ENCODE results near the gene C6orf89. TPM values are rescaled to one million over a fixed set of nuclear protein-coding genes. Genes with fewer than 3 reads are reported as not detected.

C6orf89 gene
- total and polyA plus RNA-seq, 2 of the 13 experiments (the other 11 are each of a cell fraction or from before 2014, with no cell fraction given) = 22.1 to 32.2 TPM

DNA sequence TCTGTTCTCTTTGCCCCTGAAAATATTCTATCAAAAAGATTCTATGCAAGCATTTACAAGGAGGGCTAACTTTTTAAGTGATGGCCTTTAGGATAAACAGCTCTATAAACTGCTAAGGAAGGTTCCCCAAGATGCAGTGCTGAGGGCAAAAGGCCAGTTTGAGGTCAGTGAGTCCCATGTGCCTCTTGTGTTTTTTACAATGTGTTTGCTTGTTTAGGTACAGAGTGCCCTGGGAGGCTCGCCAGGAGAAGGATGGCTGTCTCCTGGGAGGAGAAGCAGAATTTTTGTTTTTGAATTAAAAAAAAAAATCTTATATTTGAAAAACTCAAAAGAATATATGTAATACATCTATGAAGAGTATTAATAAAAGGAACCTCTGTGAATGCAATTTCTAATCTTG, 87.4 kb downstream of the C6orf89 start:
- no peak overlapping the region for H2AFZ ChIP-seq (ENCODE audit: low read length)
- no peaks in the 10 kb centered on the region for H3K27me3 ChIP-seq (ENCODE audit: control insufficient read depth in 1 of 2, insufficient read depth in 2 of 2, low read length in 2 of 2)
- no peak overlapping the region for H3K27ac ChIP-seq (ENCODE audit: extremely low read length, insufficient read depth, low read length)
- intact Hi-C loops (cut with micrococcal nuclease; ENCODE audit: unreplicated experiment) (no loop called here), in situ Hi-C loops (cut with HindIII; ENCODE audit: extremely low pct_ligation_motif_present, low pct_unique_long_range_greater_than_20kb) (no loop called here)
- BruUV-seq (replicated peaks) = no TSS peak
- H3K4me2 ChIP-seq (ENCODE audit: low read depth, low read length) = no peak overlapping the region
- TF ChIP-seq ZNF263 (CRISPR knock-in tag; IDR thresholded peaks at IDR 0.05) (no peak), SOX5 (CRISPR knock-in tag; IDR thresholded peaks at IDR 0.05; ENCODE audit: borderline replicate concordance) (no peak), EZH2 (conservative IDR thresholded peaks at IDR 0.05; ENCODE audit: low read depth, low read length) (no peak), FOXP4 (CRISPR knock-in tag; IDR thresholded peaks at IDR 0.05) (no peak), ZBTB42 (CRISPR knock-in tag; IDR thresholded peaks at IDR 0.05) (no peak), ZFYVE20 (CRISPR knock-in tag; IDR thresholded peaks at IDR 0.05; ENCODE audit: borderline replicate concordance, low read depth) (no peak), ZNF3 (CRISPR knock-in tag; IDR thresholded peaks at IDR 0.05) (no peak), U2AF2 (IDR thresholded peaks at IDR 0.05; ENCODE audit: low read depth, low read length) (no peak), GLMP (CRISPR knock-in tag; IDR thresholded peaks at IDR 0.05; ENCODE audit: borderline replicate concordance) (no peak)
- TF ChIP-seq, protein P1, sequence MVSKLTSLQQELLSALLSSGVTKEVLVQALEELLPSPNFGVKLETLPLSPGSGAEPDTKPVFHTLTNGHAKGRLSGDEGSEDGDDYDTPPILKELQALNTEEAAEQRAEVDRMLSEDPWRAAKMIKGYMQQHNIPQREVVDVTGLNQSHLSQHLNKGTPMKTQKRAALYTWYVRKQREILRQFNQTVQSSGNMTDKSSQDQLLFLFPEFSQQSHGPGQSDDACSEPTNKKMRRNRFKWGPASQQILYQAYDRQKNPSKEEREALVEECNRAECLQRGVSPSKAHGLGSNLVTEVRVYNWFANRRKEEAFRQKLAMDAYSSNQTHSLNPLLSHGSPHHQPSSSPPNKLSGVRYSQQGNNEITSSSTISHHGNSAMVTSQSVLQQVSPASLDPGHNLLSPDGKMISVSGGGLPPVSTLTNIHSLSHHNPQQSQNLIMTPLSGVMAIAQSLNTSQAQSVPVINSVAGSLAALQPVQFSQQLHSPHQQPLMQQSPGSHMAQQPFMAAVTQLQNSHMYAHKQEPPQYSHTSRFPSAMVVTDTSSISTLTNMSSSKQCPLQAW (CRISPR knock-in tag; IDR thresholded peaks at IDR 0.05) = no peak
- no peak for DNase-seq (ENCODE audit: low spot score)
- H3K4me1 ChIP-seq (ENCODE audit: insufficient read depth, low read length) = no peaks in the 10 kb centered on the region
- 92% methylated on average over 1 of the region's 1 CpG for WGBS (ENCODE audit: low lambda C conversion rate)
- FAIRE-seq = no peak
- H4K20me1 ChIP-seq (ENCODE audit: insufficient read depth, low read length) = no peaks in the 10 kb centered on the region
- H3K9me3 ChIP-seq (ENCODE audit: low read length) = no peaks in the 10 kb centered on the region
- POLR2A ChIA-PET = no interaction called here
- H3K79me2 ChIP-seq (ENCODE audit: insufficient read depth, low read length) = no peaks in the 10 kb centered on the region
- peaks cover 82 to 98% of the 10 kb centered on the region in 2 experiments for H3K36me3 ChIP-seq (replicated peaks in 1 of 2; ENCODE audit: control insufficient read depth in 1 of 2, insufficient read depth in 2 of 2, low read length in 2 of 2)
- H3K4me3 ChIP-seq (replicated peaks in 1 of 3; ENCODE audit: insufficient read depth in 1 of 3, low read depth in 2 of 3, low read length in 3 of 3) = no peak overlapping the region
- CTCF ChIA-PET (ENCODE audit: low intra/inter-chr PET ratio, low total read pairs) = no interaction called here
- ATAC-seq = no peak
- H3K9ac ChIP-seq (ENCODE audit: insufficient read depth, low read depth, low read length) = no peak overlapping the region

All from HepG2 (cell line).